ENCODE data around the gene SEZ6.
A peak's percentile ranks its signal among the peaks of the same experiment; 100 is the strongest.

SEZ6 gene

GRCh38 chr17:28926366-28926765 is 79.5 kb downstream of the SEZ6 start:
- DNase-seq = no peak

- peak; percentile 69 for DNase-seq
Observed at GRCh38 chr17:28925912-28926365, 79.9 kb downstream of the SEZ6 start.

GRCh38 chr17:28920201-28920600 is 85.6 kb downstream of the SEZ6 start:
- DNase-seq = no peak

- no peak for DNase-seq
Observed at GRCh38 chr17:28918295-28918694, 87.5 kb downstream of the SEZ6 start.

- no peak for DNase-seq
Observed at GRCh38 chr17:28917465-28917864, 88.4 kb downstream of the SEZ6 start.

- DNase-seq = no peak
Observed at GRCh38 chr17:28917029-28917428, 88.8 kb downstream of the SEZ6 start.

- DNase-seq = peak; percentile 36
Observed at GRCh38 chr17:28916302-28916934, 89.4 kb downstream of the SEZ6 start.

- DNase-seq = no peak
Observed at GRCh38 chr17:28912938-28913333, 92.9 kb downstream of the SEZ6 start.

GRCh38 chr17:28912281-28912937 is 93.4 kb downstream of the SEZ6 start:
- DNase-seq = no peak

GRCh38 chr17:28911411-28912045 is 94.3 kb downstream of the SEZ6 start:
- DNase-seq = no peak

- DNase-seq = no peak
Observed at GRCh38 chr17:28910534-28910933, 95.3 kb downstream of the SEZ6 start.

- peak; percentile 62 for DNase-seq
Observed at GRCh38 chr17:28908640-28909167, 97.1 kb downstream of the SEZ6 start.

- no peak for DNase-seq
Observed at GRCh38 chr17:28907709-28908475, 97.9 kb downstream of the SEZ6 start.

GRCh38 chr17:28906706-28907438 is 99.0 kb downstream of the SEZ6 start:
- no peak for DNase-seq

GRCh38 chr17:28906276-28906675 is 99.6 kb downstream of the SEZ6 start:
- no peak for DNase-seq

Data from fibroblast of upper back skin (primary cell).